NCI-H2196 treated with DMSO at 0.1 percent for 48 hours (cell line): ENCODE data around the gene TEX30.
"Not testable (repeated sequence)": the region's sequence is repeated elsewhere in the genome, so short reads cannot be mapped to it uniquely, and the experiment has no call there.

Experiments
- DNase-seq: peaks from one replicate; lab custom pipeline; 2025; ENCODE audit not compliant: unreplicated experiment; lab: John Stamatoyannopoulos, UW

TEX30 gene

GRCh38 chr13:102773441-102774213 lies at the start of gene TEX30:
Gene TEX30 (minus strand): TSS chr13:102773786. CDS start chr13:102770026, 3,760 bp downstream.
- peak; percentile 20 for DNase-seq

- no peak for DNase-seq
Measured at GRCh38 chr13:102817907-102818306, 44.3 kb upstream of the TEX30 start.

GRCh38 chr13:102817241-102817640 lies 43.7 kb upstream of the TEX30 start:
- DNase-seq, result no peak

GRCh38 chr13:102816708-102817107 lies 43.1 kb upstream of the TEX30 start:
- no peak for DNase-seq

- DNase-seq, result no peak
Measured at GRCh38 chr13:102815788-102816187, 42.2 kb upstream of the TEX30 start.

GRCh38 chr13:102814793-102815192 lies 41.2 kb upstream of the TEX30 start:
- DNase-seq, result no peak

- DNase-seq, result no peak
Measured at GRCh38 chr13:102814025-102814607, 40.5 kb upstream of the TEX30 start.

GRCh38 chr13:102812611-102813287 lies 39.2 kb upstream of the TEX30 start:
- no peak for DNase-seq

- no peak for DNase-seq
Measured at GRCh38 chr13:102807699-102808098, 34.1 kb upstream of the TEX30 start.

- DNase-seq, result no peak
Measured at GRCh38 chr13:102805680-102806079, 32.1 kb upstream of the TEX30 start.

GRCh38 chr13:102800145-102801041 lies 26.8 kb upstream of the TEX30 start:
- peak; percentile 9 for DNase-seq

GRCh38 chr13:102799426-102800144 lies 26.0 kb upstream of the TEX30 start:
- no peak for DNase-seq

GRCh38 chr13:102798581-102799425 lies 25.2 kb upstream of the TEX30 start, which contains the start of the genes BIVM and POGLUT2:
Gene BIVM (plus strand): TSS chr13:102799119. CDS start chr13:102807268, 8,149 bp downstream.
Gene POGLUT2 (minus strand): TSS chr13:102798976. CDS start chr13:102798670, 306 bp downstream.
- DNase-seq, result peak; percentile 33

GRCh38 chr13:102793611-102794355 lies 20.2 kb upstream of the TEX30 start:
- no peak for DNase-seq

- no peak for DNase-seq
Measured at GRCh38 chr13:102792396-102792795, 18.8 kb upstream of the TEX30 start.

GRCh38 chr13:102788683-102789082 lies 15.1 kb upstream of the TEX30 start:
- no peak for DNase-seq

- no peak for DNase-seq
Measured at GRCh38 chr13:102784483-102784882, 10.9 kb upstream of the TEX30 start.

- no peak for DNase-seq
Measured at GRCh38 chr13:102781591-102781990, 8.0 kb upstream of the TEX30 start.

GRCh38 chr13:102780656-102781055 lies 7.1 kb upstream of the TEX30 start:
- DNase-seq, result not testable (repeated sequence)
